Measurements from ENCODE around the gene DNAJB6. TPM values are rescaled to one million over a fixed set of nuclear protein-coding genes. Genes with fewer than 3 reads are reported as not detected.

Gene DNAJB6
- total and polyA plus RNA-seq, 3 experiments from 2014 or later, result 121 to 147 (median 124) TPM

DNA sequence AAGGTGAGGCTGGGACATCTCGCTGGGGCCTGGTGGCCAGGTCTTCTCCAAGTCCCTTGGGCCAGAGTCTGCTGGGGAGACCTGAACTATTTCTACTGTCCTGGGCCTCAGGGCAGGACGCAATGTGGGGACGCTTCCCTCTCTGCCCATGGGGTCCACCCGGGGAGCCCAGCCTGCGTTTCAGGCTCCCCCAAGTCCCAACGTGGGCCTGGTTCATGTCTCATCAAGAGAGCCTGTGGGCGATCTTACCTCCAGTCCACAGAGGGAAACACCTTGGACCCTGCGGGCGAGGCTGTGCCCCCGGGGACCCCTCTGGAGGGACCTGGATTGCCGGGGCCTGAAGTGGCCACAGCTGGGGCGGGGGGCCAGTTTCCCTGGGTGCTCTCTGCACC lies 91.7 kb downstream of the DNAJB6 start:
- Mint-ChIP-seq H3K4me3 (no peak overlapping the region), H3K36me3 (no peaks in the 10 kb centered on the region), H3K27ac (no peak overlapping the region), H3K27me3 (peaks cover 0 to 4% of the 10 kb centered on the region in 2 donors), H3K9me3 (no peaks in the 10 kb centered on the region), H3K4me1 (peaks cover 9 to 13% (median 11%) of the 10 kb centered on the region in 3 donors)
- H3K27ac ChIP-seq (ENCODE audit: low read depth, low read length), result no peak overlapping the region
- DNase-seq, result peak in 1 of 5 donors; percentile 43
- H3K4me3 ChIP-seq (ENCODE audit: low read length), result no peak overlapping the region
- peaks cover 10% of the 10 kb centered on the region for H3K4me1 ChIP-seq (ENCODE audit: insufficient read depth, low read length)
- H3K9me3 ChIP-seq (ENCODE audit: low read length), result no peaks in the 10 kb centered on the region
- ChIA-PET POLR2A (no interaction called here), CTCF (no interaction called here)
- H3K27me3 ChIP-seq (ENCODE audit: insufficient read depth, low read length, poor library complexity, severe bottlenecking), result no peaks in the 10 kb centered on the region
- no peaks in the 10 kb centered on the region for H3K36me3 ChIP-seq (ENCODE audit: insufficient read depth, low read length)

DNA sequence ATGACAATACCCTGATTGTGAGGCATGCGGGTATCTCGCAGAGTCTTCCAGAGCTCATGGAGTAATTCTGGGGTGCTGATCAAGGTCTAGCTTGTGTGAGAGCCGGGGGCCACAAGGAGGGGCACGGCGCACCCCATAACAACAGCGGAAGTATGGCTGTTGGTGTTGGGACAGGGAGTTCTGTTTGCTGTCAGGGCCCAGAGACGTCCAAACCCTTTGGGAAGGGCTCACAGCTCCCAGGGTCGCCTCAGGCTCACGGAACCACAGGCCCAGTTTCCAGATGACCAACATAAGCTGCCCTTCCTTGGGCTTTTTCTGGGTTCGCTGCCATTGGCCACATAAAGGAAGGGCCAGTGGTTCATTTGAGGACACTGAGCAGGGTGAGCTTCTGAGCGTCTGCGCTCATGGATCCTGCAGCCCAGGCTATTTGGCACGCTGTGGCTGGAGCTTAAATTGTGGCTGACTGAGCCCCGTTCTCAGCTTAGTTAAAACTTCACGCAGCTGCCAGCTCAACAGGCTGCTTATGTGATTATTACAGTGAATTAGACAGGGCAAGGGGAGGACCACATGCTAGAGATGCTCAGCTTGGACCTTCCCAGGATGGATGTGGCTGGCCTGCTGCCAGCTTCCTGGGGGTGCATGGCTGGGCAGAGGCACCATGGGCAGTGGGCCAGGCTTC lies 92.3 kb downstream of the DNAJB6 start:
- CTCF ChIA-PET, result no interaction called here
- Histone ChIP-seq H3K27me3 (ENCODE audit: insufficient read depth, low read length, poor library complexity, severe bottlenecking) (no peaks in the 10 kb centered on the region), H3K4me3 (ENCODE audit: low read length) (no peak overlapping the region), H3K36me3 (ENCODE audit: insufficient read depth, low read length) (no peaks in the 10 kb centered on the region), H3K27ac (ENCODE audit: low read depth, low read length) (no peak overlapping the region), H3K4me1 (ENCODE audit: insufficient read depth, low read length) (peaks cover 10% of the 10 kb centered on the region), H3K9me3 (ENCODE audit: low read length) (no peaks in the 10 kb centered on the region)
- Mint-ChIP-seq H3K9me3 (no peaks in the 10 kb centered on the region), H3K27ac (no peak overlapping the region), H3K4me3 (no peak overlapping the region), H3K4me1 (peaks cover 12 to 15% (median 12%) of the 10 kb centered on the region in 3 donors), H3K27me3 (peaks cover 0 to 4% of the 10 kb centered on the region in 2 donors), H3K36me3 (no peaks in the 10 kb centered on the region)
- POLR2A ChIA-PET, result no interaction called here
- no peak for DNase-seq

DNA sequence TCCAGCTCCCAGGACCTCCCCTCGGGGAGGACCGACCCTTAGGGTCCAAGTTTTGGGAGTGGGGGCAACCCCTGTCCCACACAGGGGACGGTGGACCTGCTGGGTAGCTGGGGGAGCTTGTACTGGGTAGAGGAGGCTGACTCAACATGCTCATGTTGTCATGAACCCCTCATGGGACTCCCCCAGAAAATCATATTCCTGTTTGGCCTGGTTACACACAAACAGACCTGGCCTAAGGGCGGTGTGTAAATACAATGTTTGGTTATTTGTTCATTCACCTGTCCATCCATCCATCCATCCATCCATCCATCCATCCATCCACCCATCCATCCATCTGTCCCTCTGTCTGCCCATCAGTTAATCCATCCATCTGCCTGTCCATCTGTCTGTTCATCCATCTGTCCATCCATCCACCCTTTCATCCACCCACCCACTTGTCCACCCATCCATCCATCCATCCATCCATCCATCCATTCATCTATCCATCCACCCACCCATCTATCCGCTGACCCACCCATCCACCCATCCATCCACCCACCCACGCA lies 92.9 kb downstream of the DNAJB6 start:
- H3K4me1 ChIP-seq (ENCODE audit: insufficient read depth, low read length), result peaks cover 10% of the 10 kb centered on the region
- peaks cover 12 to 15% (median 12%) of the 10 kb centered on the region in 3 donors for H3K4me1 Mint-ChIP-seq
- POLR2A ChIA-PET, result no interaction called here
- H3K9me3 Mint-ChIP-seq, result no peaks in the 10 kb centered on the region
- no peaks in the 10 kb centered on the region for H3K36me3 Mint-ChIP-seq
- no peak overlapping the region for H3K27ac ChIP-seq (ENCODE audit: low read depth, low read length)
- CTCF ChIA-PET, result no interaction called here
- peaks cover 0 to 4% of the 10 kb centered on the region in 2 donors for H3K27me3 Mint-ChIP-seq
- no peak overlapping the region for H3K4me3 ChIP-seq (ENCODE audit: low read length)
- no peaks in the 10 kb centered on the region for H3K9me3 ChIP-seq (ENCODE audit: low read length)
- no peaks in the 10 kb centered on the region for H3K27me3 ChIP-seq (ENCODE audit: insufficient read depth, low read length, poor library complexity, severe bottlenecking)
- no peak for DNase-seq
- no peaks in the 10 kb centered on the region for H3K36me3 ChIP-seq (ENCODE audit: insufficient read depth, low read length)
- no peak overlapping the region for H3K27ac Mint-ChIP-seq
- H3K4me3 Mint-ChIP-seq, result no peak overlapping the region

DNA sequence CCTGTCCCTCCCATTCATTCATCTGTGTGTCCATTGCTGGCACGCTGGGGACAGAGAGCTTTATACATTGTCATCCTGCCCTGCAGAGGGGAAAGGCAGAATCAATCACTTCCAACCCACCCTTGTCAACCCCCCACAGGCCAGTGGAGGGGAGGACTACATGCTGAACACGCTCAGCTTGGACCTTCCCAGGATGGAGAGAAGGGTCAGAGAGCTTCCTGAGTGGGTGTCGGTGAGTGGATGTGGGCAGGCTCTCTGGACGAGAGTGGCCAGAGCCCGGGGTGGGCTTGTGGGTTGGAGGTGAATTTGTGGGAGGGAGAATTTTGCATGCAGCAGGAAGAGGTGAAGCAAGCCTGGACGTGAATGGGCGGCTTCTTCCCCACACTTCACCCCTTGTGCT lies 93.9 kb downstream of the DNAJB6 start:
- Mint-ChIP-seq H3K27ac (peak overlapping the region in 1 of 8 donors; percentile 72), H3K36me3 (no peaks in the 10 kb centered on the region), H3K9me3 (no peaks in the 10 kb centered on the region), H3K4me1 (peaks cover 12 to 15% (median 12%) of the 10 kb centered on the region in 3 donors), H3K4me3 (no peak overlapping the region), H3K27me3 (peaks cover 0 to 4% of the 10 kb centered on the region in 2 donors)
- no peaks in the 10 kb centered on the region for H3K36me3 ChIP-seq (ENCODE audit: insufficient read depth, low read length)
- ChIA-PET POLR2A (no interaction called here), CTCF (interaction anchor here (1.2 kb wide), 1 partner anchor 182 kb away, joined by 3 read pairs; no protein-coding TSS in a partner anchor)
- H3K4me1 ChIP-seq (ENCODE audit: insufficient read depth, low read length), result peaks cover 10% of the 10 kb centered on the region
- no peak overlapping the region for H3K27ac ChIP-seq (ENCODE audit: low read depth, low read length)
- DNase-seq, result peak in 1 of 5 donors; percentile 35
- no peaks in the 10 kb centered on the region for H3K27me3 ChIP-seq (ENCODE audit: insufficient read depth, low read length, poor library complexity, severe bottlenecking)
- no peak overlapping the region for H3K4me3 ChIP-seq (ENCODE audit: low read length)
- H3K9me3 ChIP-seq (ENCODE audit: low read length), result no peaks in the 10 kb centered on the region

DNA sequence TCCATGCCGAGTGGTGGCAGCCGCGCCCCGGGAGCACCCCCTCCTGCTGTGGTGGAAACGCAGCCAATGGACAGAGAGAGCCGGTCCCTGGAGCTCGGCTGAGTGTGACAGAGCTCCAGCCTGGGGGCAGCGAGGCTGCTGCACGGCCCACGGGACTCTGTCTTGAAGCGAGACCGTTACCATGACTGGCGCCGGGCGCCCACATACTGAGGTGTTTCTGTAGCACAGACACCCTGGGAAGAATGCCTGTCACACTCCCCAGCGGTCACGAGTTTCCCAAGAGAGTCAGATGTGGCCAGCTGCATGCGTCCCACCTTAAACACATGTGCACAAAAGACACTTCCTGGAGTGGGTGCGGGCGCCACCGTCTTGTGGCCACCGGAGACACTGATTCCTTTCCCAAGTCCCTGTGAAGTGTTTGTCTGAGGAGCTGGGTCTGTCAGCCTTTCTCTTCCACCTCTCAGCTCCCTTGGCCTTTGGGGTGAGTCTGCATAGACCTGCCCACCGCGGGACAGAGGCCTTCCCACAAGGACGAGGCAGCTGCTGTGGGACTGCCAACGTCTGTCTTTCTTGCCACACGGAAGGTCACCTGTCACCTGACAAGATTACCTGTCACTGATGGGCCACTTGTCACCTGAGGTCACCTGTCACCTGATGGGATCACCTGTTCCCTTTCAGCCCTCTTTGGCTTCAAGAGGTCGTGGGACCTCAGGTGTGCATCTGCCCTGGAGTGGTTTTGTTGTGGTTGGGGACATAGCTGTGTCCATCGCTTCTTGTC lies 94.6 kb downstream of the DNAJB6 start:
- Mint-ChIP-seq H3K9me3 (no peaks in the 10 kb centered on the region), H3K27me3 (peaks cover 0 to 4% of the 10 kb centered on the region in 2 donors), H3K36me3 (no peaks in the 10 kb centered on the region), H3K4me1 (peaks cover 12 to 15% (median 12%) of the 10 kb centered on the region in 3 donors), H3K27ac (no peak overlapping the region), H3K4me3 (no peak overlapping the region)
- no peak overlapping the region for H3K27ac ChIP-seq (ENCODE audit: low read depth, low read length)
- no peaks in the 10 kb centered on the region for H3K27me3 ChIP-seq (ENCODE audit: insufficient read depth, low read length, poor library complexity, severe bottlenecking)
- ChIA-PET POLR2A (no interaction called here), CTCF (interaction anchor here (1.0 to 1.3 kb wide), 3 partner anchors 10 to 283 kb away, joined by 3 to 4 read pairs (median 3); no protein-coding TSS in a partner anchor)
- peaks cover 10% of the 10 kb centered on the region for H3K4me1 ChIP-seq (ENCODE audit: insufficient read depth, low read length)
- no peaks in the 10 kb centered on the region for H3K9me3 ChIP-seq (ENCODE audit: low read length)
- no peaks in the 10 kb centered on the region for H3K36me3 ChIP-seq (ENCODE audit: insufficient read depth, low read length)
- no peak for DNase-seq
- H3K4me3 ChIP-seq (ENCODE audit: low read length), result no peak overlapping the region

DNA sequence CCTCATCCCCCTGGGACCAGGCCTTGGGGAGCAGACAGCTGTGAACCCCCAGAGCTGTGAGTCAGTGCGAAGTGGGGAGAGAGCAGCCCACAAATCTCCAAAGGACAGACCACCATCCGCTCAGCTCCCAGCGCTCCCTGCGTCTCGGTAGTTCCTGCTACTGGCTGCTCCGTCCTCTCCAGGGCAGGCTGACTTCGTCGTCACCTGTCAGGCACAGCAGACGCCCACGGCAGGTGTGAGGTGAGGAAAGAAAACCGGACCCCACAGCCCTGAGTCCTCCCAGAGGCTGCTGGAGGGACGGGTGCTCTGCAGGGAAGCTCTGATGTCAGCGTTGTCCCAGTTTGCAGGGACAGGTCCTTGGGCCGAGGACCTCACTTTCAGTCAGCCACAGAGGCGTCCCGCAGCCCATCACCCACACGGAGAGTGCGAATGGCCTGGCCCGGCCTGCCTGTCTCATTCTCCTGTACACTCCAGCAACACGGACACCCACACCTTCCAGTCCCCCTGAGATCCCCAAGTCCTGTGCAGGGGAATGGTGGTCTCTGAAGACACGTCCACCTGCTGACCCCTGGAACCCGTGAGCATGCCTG lies 95.2 kb downstream of the DNAJB6 start:
- H3K27ac Mint-ChIP-seq, result no peak overlapping the region
- POLR2A ChIA-PET, result no interaction called here
- no peak overlapping the region for H3K4me3 ChIP-seq (ENCODE audit: low read length)

DNA sequence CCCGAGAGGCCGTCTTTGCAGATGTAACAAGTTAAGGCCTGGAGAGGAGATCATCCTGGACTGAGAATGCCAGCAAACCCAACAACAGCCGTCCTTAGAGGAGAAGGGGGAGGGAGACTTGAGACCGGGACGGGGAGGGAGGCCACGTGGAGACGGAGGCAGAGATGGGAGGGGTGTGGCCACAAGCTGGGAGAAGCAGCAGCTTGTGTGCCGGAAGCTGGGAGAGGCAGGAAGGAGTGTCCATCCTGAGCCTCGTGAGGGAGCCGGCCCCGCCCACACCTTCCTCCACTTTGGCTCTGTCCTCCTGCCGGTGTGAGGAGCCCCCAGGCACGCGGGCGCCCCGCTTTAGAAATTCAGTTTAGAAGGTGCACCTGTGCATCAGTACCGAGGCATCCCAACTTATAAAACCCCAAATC lies 95.7 kb downstream of the DNAJB6 start:
- H3K4me3 ChIP-seq (ENCODE audit: low read length), result no peak overlapping the region
- H3K27me3 ChIP-seq (ENCODE audit: insufficient read depth, low read length, poor library complexity, severe bottlenecking), result no peaks in the 10 kb centered on the region
- CTCF ChIA-PET, result interaction anchor here (0.8 to 1.3 kb wide), 6 partner anchors 18 to 281 kb away, joined by 3 to 5 read pairs (median 4); no protein-coding TSS in a partner anchor
- H3K36me3 ChIP-seq (ENCODE audit: insufficient read depth, low read length), result no peaks in the 10 kb centered on the region
- peaks cover 12 to 15% (median 12%) of the 10 kb centered on the region in 3 donors for H3K4me1 Mint-ChIP-seq
- H3K9me3 ChIP-seq (ENCODE audit: low read length), result no peaks in the 10 kb centered on the region
- H3K27me3 Mint-ChIP-seq, result peaks cover 0 to 6% of the 10 kb centered on the region in 2 donors
- no peak overlapping the region for H3K27ac Mint-ChIP-seq
- H3K9me3 Mint-ChIP-seq, result no peaks in the 10 kb centered on the region
- peak overlapping the region in 4 of 7 donors; percentile 13 to 63 (median 43) for H3K4me3 Mint-ChIP-seq
- no peak for DNase-seq
- POLR2A ChIA-PET, result no interaction called here
- H3K4me1 ChIP-seq (ENCODE audit: insufficient read depth, low read length), result peaks cover 10% of the 10 kb centered on the region
- no peaks in the 10 kb centered on the region for H3K36me3 Mint-ChIP-seq
- no peak overlapping the region for H3K27ac ChIP-seq (ENCODE audit: low read depth, low read length)

More for the DNA sequence above, 95.2 kb downstream of the DNAJB6 start:
- no peaks in the 10 kb centered on the region for H3K36me3 Mint-ChIP-seq
- CTCF ChIA-PET, result interaction anchor here (0.8 to 1.3 kb wide), 8 partner anchors 11 to 282 kb away, joined by 3 to 5 read pairs (median 3); no protein-coding TSS in a partner anchor
- no peaks in the 10 kb centered on the region for H3K9me3 ChIP-seq (ENCODE audit: low read length)
- H3K36me3 ChIP-seq (ENCODE audit: insufficient read depth, low read length), result no peaks in the 10 kb centered on the region
- peak overlapping the region in 1 of 7 donors; percentile 57 for H3K4me3 Mint-ChIP-seq
- H3K9me3 Mint-ChIP-seq, result no peaks in the 10 kb centered on the region
- H3K27me3 ChIP-seq (ENCODE audit: insufficient read depth, low read length, poor library complexity, severe bottlenecking), result no peaks in the 10 kb centered on the region
- peaks cover 0 to 4% of the 10 kb centered on the region in 2 donors for H3K27me3 Mint-ChIP-seq
- H3K4me1 Mint-ChIP-seq, result peaks cover 12 to 15% (median 12%) of the 10 kb centered on the region in 3 donors
- no peak for DNase-seq
- H3K4me1 ChIP-seq (ENCODE audit: insufficient read depth, low read length), result peaks cover 10% of the 10 kb centered on the region
- no peak overlapping the region for H3K27ac ChIP-seq (ENCODE audit: low read depth, low read length)
